K562 (cell line): ENCODE results near the gene PDCL3. TPM values are rescaled to one million over a fixed set of nuclear protein-coding genes. Genes with fewer than 3 reads are reported as not detected.

Source experiments
- CBFA2T2 ChIP-seq: fragments of 450-650 bp; conservative IDR thresholded peaks from 2 replicates; pipeline ENCODE4 v1.6.1; 2017; ENCODE audit warnings: mild to moderate bottlenecking
- ELF2 ChIP-seq: fragments of 250-450 bp; sonication (Bioruptor Pico); IDR thresholded peaks from 2 replicates; pipeline ENCODE4 v1.5.0; 2021; ENCODE audit warnings: mild to moderate bottlenecking
- HNRNPH1 ChIP-seq: fragments of 200-400 bp; formaldehyde crosslinking; optimal IDR thresholded peaks from 2 replicates; pipeline ENCODE3; 2017; ENCODE audit warnings: low read depth, mild to moderate bottlenecking, low read length, moderate library complexity
- NFRKB ChIP-seq: fragments of 450-650 bp; IDR thresholded peaks from 2 replicates; pipeline ENCODE4 v1.6.1; 2016; ENCODE audit warnings: low read depth
- POLR2A ChIP-seq: fragments of 450-650 bp; conservative IDR thresholded peaks from 2 replicates; pipeline ENCODE4 v1.6.1; 2016
- SMARCB1 ChIP-seq: IDR thresholded peaks from 2 replicates; pipeline ENCODE4 v1.6.1; 2011; ENCODE audit warnings: improper control_type of control experiment, low read depth; ENCODE audit not compliant: insufficient read length
- ZNF277 ChIP-seq: fragments of 250-450 bp; sonication (Bioruptor Pico); IDR thresholded peaks from 2 replicates; pipeline ENCODE4 v1.8.0; 2022; ENCODE audit warnings: inconsistent platforms, mild to moderate bottlenecking, moderate library complexity, borderline replicate concordance
- ZNF584 ChIP-seq: fragments of 200-800 bp; sonication (Bioruptor generic); IDR thresholded peaks from 2 replicates; pipeline ENCODE4 v1.6.1; 2016; ENCODE audit warnings: low read depth, mild to moderate bottlenecking, missing genetic modification characterization, missing compliant biosample characterization
- ZNF740 ChIP-seq, 3 experiments: fragments of 200-800 bp in 1 of 3; sonication (Bioruptor generic) in 1 of 3; sonication (generic) in 1 of 3; formaldehyde crosslinking in 1 of 3; IDR thresholded peaks; 2 replicates each; pipeline versions ENCODE4 v1.6.1 to v1.8.0; 2016 to 2022; ENCODE audit warnings: mild to moderate bottlenecking in 2 of 3, missing compliant biosample characterization in 2 of 3, missing genetic modification characterization in 2 of 3, missing genetic modification reagents in 1 of 3
- polyA plus RNA-seq, 8 experiments: library from polyadenylated mRNA; depleted of rRNA in 4 of 8; stranded (reverse) in 5 of 8; unstranded in 3 of 8; fragments of >200 nt; fragmentation: Nextera tagmentation in 2 of 8; fragmentation: Illumina TruSeq in 1 of 8; extraction: Ambion mirVana in 2 of 8; extraction: Trizol in 1 of 8; gene quantifications; 2 replicates each; pipeline versions ENCODE4 v1.2.1 to v1.2.3, GENCODE V29; 2011 to 2014; ENCODE audit warnings: inconsistent platforms in 1 of 8, missing spikeins in 1 of 8
- total RNA-seq, 7 experiments: library from RNA; depleted of rRNA in 6 of 7; stranded (reverse); fragments of >200 nt in 6 of 7; fragmentation: Illumina TruSeq in 2 of 7; extraction: Trizol in 2 of 7; gene quantifications; 2 replicates each; pipeline versions ENCODE4 v1.2.1 to v1.2.3, GENCODE V29; 2011 to 2021; ENCODE audit warnings: low replicate concordance in 1 of 7
- TF ChIP-seq, protein P1 (sequence below): fragments of 200-600 bp; sonication (generic); IDR thresholded peaks from one replicate; pipeline ENCODE4 v1.6.1; 2012; ENCODE audit warnings: mild to moderate bottlenecking, low read depth, low read length, inconsistent platforms
- TF ChIP-seq, protein P2 (sequence below): fragments of 250-450 bp; sonication (Bioruptor Pico); IDR thresholded peaks from 2 replicates; pipeline ENCODE4 v1.4.0; 2020; ENCODE audit warnings: borderline replicate concordance

The PDCL3 gene
- total and polyA plus RNA-seq, 9 of the 15 experiments (the other 6 are each of a cell fraction or from before 2014, with no cell fraction given) = 16.6 to 76.7 (median 26.9) TPM

- TF ChIP-seq, protein P1, sequence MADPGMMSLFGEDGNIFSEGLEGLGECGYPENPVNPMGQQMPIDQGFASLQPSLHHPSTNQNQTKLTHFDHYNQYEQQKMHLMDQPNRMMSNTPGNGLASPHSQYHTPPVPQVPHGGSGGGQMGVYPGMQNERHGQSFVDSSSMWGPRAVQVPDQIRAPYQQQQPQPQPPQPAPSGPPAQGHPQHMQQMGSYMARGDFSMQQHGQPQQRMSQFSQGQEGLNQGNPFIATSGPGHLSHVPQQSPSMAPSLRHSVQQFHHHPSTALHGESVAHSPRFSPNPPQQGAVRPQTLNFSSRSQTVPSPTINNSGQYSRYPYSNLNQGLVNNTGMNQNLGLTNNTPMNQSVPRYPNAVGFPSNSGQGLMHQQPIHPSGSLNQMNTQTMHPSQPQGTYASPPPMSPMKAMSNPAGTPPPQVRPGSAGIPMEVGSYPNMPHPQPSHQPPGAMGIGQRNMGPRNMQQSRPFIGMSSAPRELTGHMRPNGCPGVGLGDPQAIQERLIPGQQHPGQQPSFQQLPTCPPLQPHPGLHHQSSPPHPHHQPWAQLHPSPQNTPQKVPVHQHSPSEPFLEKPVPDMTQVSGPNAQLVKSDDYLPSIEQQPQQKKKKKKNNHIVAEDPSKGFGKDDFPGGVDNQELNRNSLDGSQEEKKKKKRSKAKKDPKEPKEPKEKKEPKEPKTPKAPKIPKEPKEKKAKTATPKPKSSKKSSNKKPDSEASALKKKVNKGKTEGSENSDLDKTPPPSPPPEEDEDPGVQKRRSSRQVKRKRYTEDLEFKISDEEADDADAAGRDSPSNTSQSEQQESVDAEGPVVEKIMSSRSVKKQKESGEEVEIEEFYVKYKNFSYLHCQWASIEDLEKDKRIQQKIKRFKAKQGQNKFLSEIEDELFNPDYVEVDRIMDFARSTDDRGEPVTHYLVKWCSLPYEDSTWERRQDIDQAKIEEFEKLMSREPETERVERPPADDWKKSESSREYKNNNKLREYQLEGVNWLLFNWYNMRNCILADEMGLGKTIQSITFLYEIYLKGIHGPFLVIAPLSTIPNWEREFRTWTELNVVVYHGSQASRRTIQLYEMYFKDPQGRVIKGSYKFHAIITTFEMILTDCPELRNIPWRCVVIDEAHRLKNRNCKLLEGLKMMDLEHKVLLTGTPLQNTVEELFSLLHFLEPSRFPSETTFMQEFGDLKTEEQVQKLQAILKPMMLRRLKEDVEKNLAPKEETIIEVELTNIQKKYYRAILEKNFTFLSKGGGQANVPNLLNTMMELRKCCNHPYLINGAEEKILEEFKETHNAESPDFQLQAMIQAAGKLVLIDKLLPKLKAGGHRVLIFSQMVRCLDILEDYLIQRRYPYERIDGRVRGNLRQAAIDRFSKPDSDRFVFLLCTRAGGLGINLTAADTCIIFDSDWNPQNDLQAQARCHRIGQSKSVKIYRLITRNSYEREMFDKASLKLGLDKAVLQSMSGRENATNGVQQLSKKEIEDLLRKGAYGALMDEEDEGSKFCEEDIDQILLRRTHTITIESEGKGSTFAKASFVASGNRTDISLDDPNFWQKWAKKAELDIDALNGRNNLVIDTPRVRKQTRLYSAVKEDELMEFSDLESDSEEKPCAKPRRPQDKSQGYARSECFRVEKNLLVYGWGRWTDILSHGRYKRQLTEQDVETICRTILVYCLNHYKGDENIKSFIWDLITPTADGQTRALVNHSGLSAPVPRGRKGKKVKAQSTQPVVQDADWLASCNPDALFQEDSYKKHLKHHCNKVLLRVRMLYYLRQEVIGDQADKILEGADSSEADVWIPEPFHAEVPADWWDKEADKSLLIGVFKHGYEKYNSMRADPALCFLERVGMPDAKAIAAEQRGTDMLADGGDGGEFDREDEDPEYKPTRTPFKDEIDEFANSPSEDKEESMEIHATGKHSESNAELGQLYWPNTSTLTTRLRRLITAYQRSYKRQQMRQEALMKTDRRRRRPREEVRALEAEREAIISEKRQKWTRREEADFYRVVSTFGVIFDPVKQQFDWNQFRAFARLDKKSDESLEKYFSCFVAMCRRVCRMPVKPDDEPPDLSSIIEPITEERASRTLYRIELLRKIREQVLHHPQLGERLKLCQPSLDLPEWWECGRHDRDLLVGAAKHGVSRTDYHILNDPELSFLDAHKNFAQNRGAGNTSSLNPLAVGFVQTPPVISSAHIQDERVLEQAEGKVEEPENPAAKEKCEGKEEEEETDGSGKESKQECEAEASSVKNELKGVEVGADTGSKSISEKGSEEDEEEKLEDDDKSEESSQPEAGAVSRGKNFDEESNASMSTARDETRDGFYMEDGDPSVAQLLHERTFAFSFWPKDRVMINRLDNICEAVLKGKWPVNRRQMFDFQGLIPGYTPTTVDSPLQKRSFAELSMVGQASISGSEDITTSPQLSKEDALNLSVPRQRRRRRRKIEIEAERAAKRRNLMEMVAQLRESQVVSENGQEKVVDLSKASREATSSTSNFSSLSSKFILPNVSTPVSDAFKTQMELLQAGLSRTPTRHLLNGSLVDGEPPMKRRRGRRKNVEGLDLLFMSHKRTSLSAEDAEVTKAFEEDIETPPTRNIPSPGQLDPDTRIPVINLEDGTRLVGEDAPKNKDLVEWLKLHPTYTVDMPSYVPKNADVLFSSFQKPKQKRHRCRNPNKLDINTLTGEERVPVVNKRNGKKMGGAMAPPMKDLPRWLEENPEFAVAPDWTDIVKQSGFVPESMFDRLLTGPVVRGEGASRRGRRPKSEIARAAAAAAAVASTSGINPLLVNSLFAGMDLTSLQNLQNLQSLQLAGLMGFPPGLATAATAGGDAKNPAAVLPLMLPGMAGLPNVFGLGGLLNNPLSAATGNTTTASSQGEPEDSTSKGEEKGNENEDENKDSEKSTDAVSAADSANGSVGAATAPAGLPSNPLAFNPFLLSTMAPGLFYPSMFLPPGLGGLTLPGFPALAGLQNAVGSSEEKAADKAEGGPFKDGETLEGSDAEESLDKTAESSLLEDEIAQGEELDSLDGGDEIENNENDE = no peak
- TF ChIP-seq HNRNPH1 = no peak
- TF ChIP-seq, protein P2, sequence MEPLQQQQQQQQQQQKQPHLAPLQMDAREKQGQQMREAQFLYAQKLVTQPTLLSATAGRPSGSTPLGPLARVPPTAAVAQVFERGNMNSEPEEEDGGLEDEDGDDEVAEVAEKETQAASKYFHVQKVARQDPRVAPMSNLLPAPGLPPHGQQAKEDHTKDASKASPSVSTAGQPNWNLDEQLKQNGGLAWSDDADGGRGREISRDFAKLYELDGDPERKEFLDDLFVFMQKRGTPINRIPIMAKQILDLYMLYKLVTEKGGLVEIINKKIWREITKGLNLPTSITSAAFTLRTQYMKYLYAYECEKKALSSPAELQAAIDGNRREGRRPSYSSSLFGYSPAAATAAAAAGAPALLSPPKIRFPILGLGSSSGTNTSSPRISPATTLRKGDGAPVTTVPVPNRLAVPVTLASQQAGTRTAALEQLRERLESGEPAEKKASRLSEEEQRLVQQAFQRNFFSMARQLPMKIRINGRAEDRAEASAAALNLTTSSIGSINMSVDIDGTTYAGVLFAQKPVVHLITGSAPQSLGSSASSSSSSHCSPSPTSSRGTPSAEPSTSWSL (CRISPR knock-in tag) = no peak
- TF ChIP-seq ZNF584 = no peak
- TF ChIP-seq ZNF740 (CRISPR knock-in tag; IDR thresholded peaks at IDR 0.05) = no peak
- no peak for TF ChIP-seq ZNF740 (tag; IDR thresholded peaks at IDR 0.05)
- TF ChIP-seq NFRKB = no peak
- no peak for TF ChIP-seq POLR2A
- no peak for TF ChIP-seq CBFA2T2
- no peak for TF ChIP-seq ZNF277
- no peak for TF ChIP-seq ELF2 (CRISPR knock-in tag)
- no peak for TF ChIP-seq SMARCB1
Observed at GRCh38 chr2:100524331-100524730, 38.5 kb upstream of the PDCL3 start (continued).
